Skeletal muscle tissue (tissue), 4 donors: ENCODE measurements around the gene SLC6A4. TPM values are rescaled to one million over a fixed set of nuclear protein-coding genes. Genes with fewer than 3 reads are reported as not detected.

Experiments used
- H3K27ac ChIP-seq: one replicate; pipeline ENCODE4 v1.7.0; 2013; ENCODE audit warnings: mild to moderate bottlenecking, low read depth, low read length, inconsistent platforms
- H3K27me3 ChIP-seq, 3 donors: one replicate each; pipeline ENCODE4 v1.7.0; 2013; ENCODE audit warnings: low read length in 3 of 3; ENCODE audit not compliant: control insufficient read depth in 3 of 3, insufficient read depth in 3 of 3
- H3K36me3 ChIP-seq, 3 donors: one replicate each; pipeline ENCODE4 v1.7.0; 2013; ENCODE audit warnings: low read length in 3 of 3; ENCODE audit not compliant: control insufficient read depth in 3 of 3, insufficient read depth in 3 of 3
- H3K4me1 ChIP-seq, 3 donors: one replicate each; pipeline ENCODE4 v1.7.0; 2013; ENCODE audit warnings: low read length in 3 of 3, mild to moderate bottlenecking in 3 of 3; ENCODE audit not compliant: control insufficient read depth in 3 of 3, insufficient read depth in 3 of 3
- H3K4me3 ChIP-seq, 3 donors: one replicate each; pipeline ENCODE4 v1.7.0; 2013; ENCODE audit warnings: low read length in 3 of 3
- H3K9ac ChIP-seq, 3 donors: one replicate each; pipeline ENCODE4 v1.7.0; 2013; ENCODE audit warnings: low read length in 3 of 3, mild to moderate bottlenecking in 3 of 3, moderate library complexity in 2 of 3, low read depth in 1 of 3
- H3K9me3 ChIP-seq, 3 donors: one replicate each; pipeline ENCODE4 v1.7.0; 2013; ENCODE audit warnings: low read length in 3 of 3; ENCODE audit not compliant: control insufficient read depth in 3 of 3
- total RNA-seq: library from RNA; depleted of rRNA; stranded (reverse); fragments of >200 nt; gene quantifications from one replicate; pipeline ENCODE4 v1.2.3, GENCODE V29; 2014
- donor health status: Osteomylitis.

SLC6A4 gene
- total RNA-seq, 1 donor from 2014 or later = 1.6 TPM

GRCh38 chr17:30256756-30257506 lies 21.4 kb upstream of the SLC6A4 start:
- H3K36me3 ChIP-seq = peaks cover 3 to 25% (median 19%) of the 10 kb centered on the region in 3 donors
- no peak overlapping the region for H3K9ac ChIP-seq
- H3K4me1 ChIP-seq = no peaks in the 10 kb centered on the region
- no peak overlapping the region for H3K27ac ChIP-seq
- no peaks in the 10 kb centered on the region for H3K27me3 ChIP-seq
- H3K4me3 ChIP-seq = no peak overlapping the region
- H3K9me3 ChIP-seq = no peaks in the 10 kb centered on the region

- peaks cover 2 to 32% (median 15%) of the 10 kb centered on the region in 3 donors for H3K36me3 ChIP-seq
- no peaks in the 10 kb centered on the region for H3K27me3 ChIP-seq
- H3K4me1 ChIP-seq = no peaks in the 10 kb centered on the region
- H3K27ac ChIP-seq = no peak overlapping the region
- no peak overlapping the region for H3K9ac ChIP-seq
- H3K4me3 ChIP-seq = no peak overlapping the region
- no peaks in the 10 kb centered on the region for H3K9me3 ChIP-seq
These were observed 18.7 kb upstream of the SLC6A4 start for GRCh38 chr17:30254150-30254549.

- Histone ChIP-seq H3K27ac (no peak overlapping the region), H3K4me1 (no peaks in the 10 kb centered on the region), H3K9ac (no peak overlapping the region), H3K4me3 (no peak overlapping the region), H3K27me3 (no peaks in the 10 kb centered on the region), H3K36me3 (peaks cover 8 to 33% (median 14%) of the 10 kb centered on the region in 3 donors), H3K9me3 (no peaks in the 10 kb centered on the region)
These were observed 17.8 kb upstream of the SLC6A4 start for GRCh38 chr17:30253312-30253711.

GRCh38 chr17:30251931-30252330 lies 16.4 kb upstream of the SLC6A4 start:
- Histone ChIP-seq H3K27ac (no peak overlapping the region), H3K4me1 (no peaks in the 10 kb centered on the region), H3K9me3 (no peaks in the 10 kb centered on the region), H3K27me3 (no peaks in the 10 kb centered on the region), H3K9ac (no peak overlapping the region), H3K36me3 (peaks cover 8 to 29% (median 20%) of the 10 kb centered on the region in 3 donors), H3K4me3 (no peak overlapping the region)

GRCh38 chr17:30249460-30249859 lies 14.0 kb upstream of the SLC6A4 start:
- H3K4me1 ChIP-seq = no peaks in the 10 kb centered on the region
- peaks cover 8 to 26% (median 25%) of the 10 kb centered on the region in 3 donors for H3K36me3 ChIP-seq

GRCh38 chr17:30248786-30249185 lies 13.3 kb upstream of the SLC6A4 start:
- Histone ChIP-seq H3K4me3 (no peak overlapping the region), H3K4me1 (no peaks in the 10 kb centered on the region), H3K36me3 (peaks cover 8 to 26% (median 22%) of the 10 kb centered on the region in 3 donors), H3K9ac (no peak overlapping the region), H3K27ac (no peak overlapping the region), H3K27me3 (no peaks in the 10 kb centered on the region), H3K9me3 (no peaks in the 10 kb centered on the region)

More at GRCh38 chr17:30249460-30249859, 14.0 kb upstream of the SLC6A4 start:
- Histone ChIP-seq H3K27ac (no peak overlapping the region), H3K27me3 (no peaks in the 10 kb centered on the region), H3K4me3 (no peak overlapping the region), H3K9ac (no peak overlapping the region), H3K9me3 (no peaks in the 10 kb centered on the region)

- no peak overlapping the region for H3K9ac ChIP-seq
- no peaks in the 10 kb centered on the region for H3K4me1 ChIP-seq
- H3K27me3 ChIP-seq = peaks cover 0 to 3% (median 0%) of the 10 kb centered on the region in 3 donors
- H3K9me3 ChIP-seq = no peaks in the 10 kb centered on the region
- H3K36me3 ChIP-seq = peaks cover 8 to 23% (median 19%) of the 10 kb centered on the region in 3 donors
- H3K4me3 ChIP-seq = no peak overlapping the region
- no peak overlapping the region for H3K27ac ChIP-seq
These were observed 11.0 kb upstream of the SLC6A4 start for GRCh38 chr17:30246460-30246859.

GRCh38 chr17:30244853-30245385 lies 9.4 kb upstream of the SLC6A4 start:
- Histone ChIP-seq H3K4me3 (no peak overlapping the region), H3K27ac (no peak overlapping the region), H3K9ac (no peak overlapping the region), H3K4me1 (no peaks in the 10 kb centered on the region), H3K27me3 (peaks cover 0 to 11% (median 4%) of the 10 kb centered on the region in 3 donors), H3K9me3 (no peaks in the 10 kb centered on the region), H3K36me3 (peaks cover 6 to 23% (median 14%) of the 10 kb centered on the region in 3 donors)

GRCh38 chr17:30243568-30243967 lies 8.1 kb upstream of the SLC6A4 start:
- Histone ChIP-seq H3K9ac (no peak overlapping the region), H3K27ac (no peak overlapping the region), H3K27me3 (peaks cover 2 to 23% (median 16%) of the 10 kb centered on the region in 3 donors), H3K36me3 (peaks cover 3 to 15% (median 8%) of the 10 kb centered on the region in 3 donors), H3K4me3 (no peak overlapping the region), H3K9me3 (no peaks in the 10 kb centered on the region), H3K4me1 (no peaks in the 10 kb centered on the region)

GRCh38 chr17:30243002-30243401 lies 7.5 kb upstream of the SLC6A4 start:
- Histone ChIP-seq H3K4me1 (no peaks in the 10 kb centered on the region), H3K27me3 (peaks cover 7 to 28% (median 22%) of the 10 kb centered on the region in 3 donors), H3K9ac (no peak overlapping the region), H3K36me3 (peaks cover 0 to 9% (median 3%) of the 10 kb centered on the region in 3 donors), H3K27ac (no peak overlapping the region), H3K4me3 (no peak overlapping the region), H3K9me3 (no peaks in the 10 kb centered on the region)
